Liver (tissue), 9 donors: ENCODE results near the gene ZNF330. TPM values are rescaled to one million over a fixed set of nuclear protein-coding genes. Genes with fewer than 3 reads are reported as not detected.

Experiments
- DNase-seq: peaks from one replicate; pipeline ENCODE4 v3.0.0-alpha.2; 2017; ENCODE audit warnings: low spot score
- H3K27ac ChIP-seq, 2 donors: one replicate each; pipeline ENCODE4 v1.7.0; 2013; ENCODE audit warnings: inconsistent platforms in 2 of 2, low read length in 2 of 2, control low read depth in 1 of 2, low read depth in 1 of 2, mild to moderate bottlenecking in 1 of 2
- H3K27me3 ChIP-seq, 4 donors: one replicate each; pipeline versions ENCODE4 v1.6.1 to v1.7.0; 2013; ENCODE audit warnings: low read length in 3 of 4, inconsistent platforms in 1 of 4, mild to moderate bottlenecking in 1 of 4, moderate library complexity in 1 of 4; ENCODE audit not compliant: control insufficient read depth in 4 of 4, insufficient read depth in 4 of 4
- H3K36me3 ChIP-seq, 4 donors: one replicate each; pipeline versions ENCODE4 v1.6.1 to v1.7.0; 2013; ENCODE audit warnings: low read length in 3 of 4, mild to moderate bottlenecking in 3 of 4, low read depth in 1 of 4, moderate library complexity in 1 of 4; ENCODE audit not compliant: control insufficient read depth in 4 of 4, insufficient read depth in 3 of 4
- H3K4me1 ChIP-seq, 4 donors: one replicate each; pipeline versions ENCODE4 v1.6.1 to v1.7.0; 2013; ENCODE audit warnings: low read length in 3 of 4, mild to moderate bottlenecking in 3 of 4, moderate library complexity in 1 of 4; ENCODE audit not compliant: control insufficient read depth in 4 of 4, insufficient read depth in 4 of 4
- H3K4me3 ChIP-seq, 3 donors: one replicate each; pipeline versions ENCODE4 v1.6.1 to v1.7.0; 2013; ENCODE audit warnings: low read length in 3 of 3, control low read depth in 1 of 3, low read depth in 1 of 3, mild to moderate bottlenecking in 1 of 3
- H3K9ac ChIP-seq, 2 donors: one replicate each; pipeline ENCODE4 v1.7.0; 2013; ENCODE audit warnings: low read length in 2 of 2, mild to moderate bottlenecking in 2 of 2, moderate library complexity in 2 of 2, control low read depth in 1 of 2, low read depth in 1 of 2
- H3K9me3 ChIP-seq, 4 donors: one replicate each; pipeline versions ENCODE4 v1.6.1 to v1.7.0; 2013; ENCODE audit warnings: low read length in 3 of 4; ENCODE audit not compliant: control insufficient read depth in 4 of 4
- EGR1 ChIP-seq, 2 donors: IDR thresholded peaks; 2 replicates each; pipeline ENCODE4 v1.6.1; 2016 to 2018; ENCODE audit warnings: antibody characterized with exemption in 2 of 2, low read depth in 2 of 2
- FOXA1 ChIP-seq: IDR thresholded peaks from 2 replicates; pipeline ENCODE4 v1.6.1; 2016; ENCODE audit warnings: antibody characterized with exemption
- FOXA2 ChIP-seq: IDR thresholded peaks from 2 replicates; pipeline ENCODE4 v1.6.1; 2016; ENCODE audit warnings: antibody characterized with exemption
- HNF4A ChIP-seq, 2 donors: conservative IDR thresholded peaks; 2 replicates each; pipeline ENCODE4 v1.6.1; 2016; ENCODE audit warnings: antibody characterized with exemption in 2 of 2, mild to moderate bottlenecking in 2 of 2
- HNF4G ChIP-seq: IDR thresholded peaks from 2 replicates; pipeline ENCODE4 v1.6.1; 2016; ENCODE audit warnings: antibody characterized with exemption
- JUND ChIP-seq, 2 donors: IDR thresholded peaks; 2 replicates each; pipeline ENCODE4 v1.6.1; 2016; ENCODE audit warnings: antibody characterized with exemption in 2 of 2
- NR2F2 ChIP-seq: IDR thresholded peaks from 2 replicates; pipeline ENCODE4 v1.6.1; 2016; ENCODE audit warnings: antibody characterized with exemption
- RAD21 ChIP-seq, 2 donors: IDR thresholded peaks; 2 replicates each; pipeline ENCODE4 v1.6.1; 2016; ENCODE audit warnings: antibody characterized with exemption in 2 of 2, mild to moderate bottlenecking in 2 of 2
- RXRA ChIP-seq, 2 donors: IDR thresholded peaks; 2 replicates each; pipeline ENCODE4 v1.6.1; 2017 to 2018; ENCODE audit warnings: antibody characterized with exemption in 2 of 2, mild to moderate bottlenecking in 1 of 2
- SP1 ChIP-seq: IDR thresholded peaks from 2 replicates; pipeline ENCODE4 v1.6.1; 2018; ENCODE audit warnings: antibody characterized with exemption, mild to moderate bottlenecking
- TAF1 ChIP-seq: conservative IDR thresholded peaks from 2 replicates; pipeline ENCODE4 v1.6.1; 2016; ENCODE audit warnings: antibody characterized with exemption, mild to moderate bottlenecking
- YY1 ChIP-seq: IDR thresholded peaks from 2 replicates; pipeline ENCODE4 v1.6.1; 2016; ENCODE audit warnings: antibody characterized with exemption, mild to moderate bottlenecking
- WGBS: extraction: QIAGEN DNeasy Blood & Tissue Kit; methylation state at CpG from one replicate; pipeline ENCODE4 v1.1.7; 2013; 5-methylcytosine and 5-hydroxymethylcytosine counted together
- polyA plus RNA-seq, 2 donors: library from polyadenylated mRNA; stranded (reverse) in 1 of 2; unstranded in 1 of 2; fragments of 200-250 nt in 1 of 2; fragments of >200 nt in 1 of 2; fragmentation: Nextera tagmentation in 1 of 2; extraction: Ambion mirVana in 1 of 2; gene quantifications; one replicate each; pipeline versions ENCODE4 v1.2.1 to v1.2.3, GENCODE V29; 2013 to 2015
- total RNA-seq, 2 donors: library from RNA; depleted of rRNA; stranded (reverse); fragments of >200 nt; gene quantifications; one replicate each; pipeline ENCODE4 v1.2.3, GENCODE V29; 2014
- TF ChIP-seq, protein P1 (sequence below): IDR thresholded peaks from 2 replicates; pipeline ENCODE4 v1.6.1; 2016; ENCODE audit warnings: antibody characterized with exemption, mild to moderate bottlenecking
- TF ChIP-seq, protein P2 (sequence below): IDR thresholded peaks from 2 replicates; pipeline ENCODE4 v1.6.1; 2016; ENCODE audit warnings: antibody characterized with exemption
- TF ChIP-seq, protein P3 (sequence below): IDR thresholded peaks from 2 replicates; pipeline ENCODE4 v1.6.1; 2016; ENCODE audit warnings: antibody characterized with exemption
- TF ChIP-seq, protein P4 (sequence below): fragments of 150-350 bp; IDR thresholded peaks from 2 replicates; pipeline ENCODE4 v1.5.1; 2017; ENCODE audit warnings: improper control_type of control experiment, low read depth, low read length; ENCODE audit not compliant: missing input control
- donor health status: healthy.
- donor health status: healthy.
- donor health status: healthy.
- donor health status: healthy.
- donor health status: healthy.

The ZNF330 gene
- total and polyA plus RNA-seq, 4 donors: 11.7 to 23.2 (median 19.0) TPM

DNA sequence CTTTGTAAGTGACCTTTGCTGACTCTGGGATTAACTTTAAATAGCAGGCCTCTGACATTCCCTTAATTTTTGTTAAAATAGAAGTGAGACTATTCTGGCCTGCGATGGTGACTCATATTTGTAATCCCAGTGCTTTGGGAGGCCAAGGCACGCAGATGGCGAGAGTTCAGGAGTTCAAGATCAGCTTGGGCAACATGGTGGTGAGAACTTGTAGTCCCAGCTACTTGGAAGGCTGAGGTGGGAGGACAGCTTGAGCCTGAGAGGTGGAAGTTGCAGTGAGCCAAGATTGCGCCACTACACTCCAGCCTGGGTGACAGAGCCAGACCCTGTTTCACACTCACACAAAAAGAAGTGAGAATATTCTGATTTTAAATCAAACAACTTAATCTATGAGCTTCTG, 27.3 kb downstream of the ZNF330 start:
- Histone ChIP-seq H3K4me3 (no peak overlapping the region), H3K9me3 (no peaks in the 10 kb centered on the region), H3K9ac (no peak overlapping the region), H3K4me1 (no peaks in the 10 kb centered on the region), H3K36me3 (no peaks in the 10 kb centered on the region), H3K27me3 (no peaks in the 10 kb centered on the region), H3K27ac (no peak overlapping the region)
- TF ChIP-seq YY1 (no peak), NR2F2 (peak; percentile 35), RXRA (IDR thresholded peaks at IDR 0.05) (peak in 1 of 2 donors; percentile 26), RAD21 (IDR thresholded peaks at IDR 0.05) (no peak)
- no peak for DNase-seq
- WGBS: 79% methylated on average over 4 of the region's 4 CpGs

DNA sequence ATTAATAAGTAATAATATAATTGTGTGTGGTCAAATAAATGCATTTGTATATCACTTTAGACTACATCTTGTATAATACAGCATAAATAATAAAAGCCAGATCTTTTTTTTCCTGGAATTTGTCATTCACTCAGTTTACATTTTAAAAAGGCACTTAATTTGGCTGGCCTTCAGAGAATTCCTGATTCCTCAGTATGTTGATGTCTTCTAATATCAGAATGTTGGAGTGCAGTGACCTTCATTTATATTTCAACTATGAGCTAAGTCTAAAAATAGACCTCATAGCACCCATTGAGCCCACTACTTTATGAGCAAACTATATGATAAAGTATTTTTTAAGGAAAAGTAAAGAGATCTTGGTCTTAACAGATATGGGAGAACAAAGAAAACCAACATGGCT, 27.8 kb downstream of the ZNF330 start:
- Histone ChIP-seq H3K36me3 (no peaks in the 10 kb centered on the region), H3K4me3 (no peak overlapping the region), H3K4me1 (no peaks in the 10 kb centered on the region), H3K27me3 (no peaks in the 10 kb centered on the region), H3K9me3 (no peaks in the 10 kb centered on the region), H3K27ac (no peak overlapping the region), H3K9ac (no peak overlapping the region)
- no peak for DNase-seq
- TF ChIP-seq, protein P1, sequence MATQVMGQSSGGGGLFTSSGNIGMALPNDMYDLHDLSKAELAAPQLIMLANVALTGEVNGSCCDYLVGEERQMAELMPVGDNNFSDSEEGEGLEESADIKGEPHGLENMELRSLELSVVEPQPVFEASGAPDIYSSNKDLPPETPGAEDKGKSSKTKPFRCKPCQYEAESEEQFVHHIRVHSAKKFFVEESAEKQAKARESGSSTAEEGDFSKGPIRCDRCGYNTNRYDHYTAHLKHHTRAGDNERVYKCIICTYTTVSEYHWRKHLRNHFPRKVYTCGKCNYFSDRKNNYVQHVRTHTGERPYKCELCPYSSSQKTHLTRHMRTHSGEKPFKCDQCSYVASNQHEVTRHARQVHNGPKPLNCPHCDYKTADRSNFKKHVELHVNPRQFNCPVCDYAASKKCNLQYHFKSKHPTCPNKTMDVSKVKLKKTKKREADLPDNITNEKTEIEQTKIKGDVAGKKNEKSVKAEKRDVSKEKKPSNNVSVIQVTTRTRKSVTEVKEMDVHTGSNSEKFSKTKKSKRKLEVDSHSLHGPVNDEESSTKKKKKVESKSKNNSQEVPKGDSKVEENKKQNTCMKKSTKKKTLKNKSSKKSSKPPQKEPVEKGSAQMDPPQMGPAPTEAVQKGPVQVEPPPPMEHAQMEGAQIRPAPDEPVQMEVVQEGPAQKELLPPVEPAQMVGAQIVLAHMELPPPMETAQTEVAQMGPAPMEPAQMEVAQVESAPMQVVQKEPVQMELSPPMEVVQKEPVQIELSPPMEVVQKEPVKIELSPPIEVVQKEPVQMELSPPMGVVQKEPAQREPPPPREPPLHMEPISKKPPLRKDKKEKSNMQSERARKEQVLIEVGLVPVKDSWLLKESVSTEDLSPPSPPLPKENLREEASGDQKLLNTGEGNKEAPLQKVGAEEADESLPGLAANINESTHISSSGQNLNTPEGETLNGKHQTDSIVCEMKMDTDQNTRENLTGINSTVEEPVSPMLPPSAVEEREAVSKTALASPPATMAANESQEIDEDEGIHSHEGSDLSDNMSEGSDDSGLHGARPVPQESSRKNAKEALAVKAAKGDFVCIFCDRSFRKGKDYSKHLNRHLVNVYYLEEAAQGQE: no peak
- no peak for TF ChIP-seq NR2F2
- TF ChIP-seq SP1: no peak
- TF ChIP-seq YY1: no peak
- TF ChIP-seq FOXA2: no peak
- TF ChIP-seq FOXA1: no peak
- TF ChIP-seq HNF4A (conservative IDR thresholded peaks at IDR 0.05): no peak
- TF ChIP-seq RAD21 (IDR thresholded peaks at IDR 0.05): no peak
- TF ChIP-seq EGR1 (IDR thresholded peaks at IDR 0.05; ENCODE audit: low read depth in 2 of 2): no peak
- no peak for TF ChIP-seq RXRA (IDR thresholded peaks at IDR 0.05)
- TF ChIP-seq HNF4G: no peak
- no peak for TF ChIP-seq TAF1
- no peak for TF ChIP-seq JUND (IDR thresholded peaks at IDR 0.05)
- TF ChIP-seq, protein P2, sequence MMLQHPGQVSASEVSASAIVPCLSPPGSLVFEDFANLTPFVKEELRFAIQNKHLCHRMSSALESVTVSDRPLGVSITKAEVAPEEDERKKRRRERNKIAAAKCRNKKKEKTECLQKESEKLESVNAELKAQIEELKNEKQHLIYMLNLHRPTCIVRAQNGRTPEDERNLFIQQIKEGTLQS: no peak
- TF ChIP-seq, protein P3, sequence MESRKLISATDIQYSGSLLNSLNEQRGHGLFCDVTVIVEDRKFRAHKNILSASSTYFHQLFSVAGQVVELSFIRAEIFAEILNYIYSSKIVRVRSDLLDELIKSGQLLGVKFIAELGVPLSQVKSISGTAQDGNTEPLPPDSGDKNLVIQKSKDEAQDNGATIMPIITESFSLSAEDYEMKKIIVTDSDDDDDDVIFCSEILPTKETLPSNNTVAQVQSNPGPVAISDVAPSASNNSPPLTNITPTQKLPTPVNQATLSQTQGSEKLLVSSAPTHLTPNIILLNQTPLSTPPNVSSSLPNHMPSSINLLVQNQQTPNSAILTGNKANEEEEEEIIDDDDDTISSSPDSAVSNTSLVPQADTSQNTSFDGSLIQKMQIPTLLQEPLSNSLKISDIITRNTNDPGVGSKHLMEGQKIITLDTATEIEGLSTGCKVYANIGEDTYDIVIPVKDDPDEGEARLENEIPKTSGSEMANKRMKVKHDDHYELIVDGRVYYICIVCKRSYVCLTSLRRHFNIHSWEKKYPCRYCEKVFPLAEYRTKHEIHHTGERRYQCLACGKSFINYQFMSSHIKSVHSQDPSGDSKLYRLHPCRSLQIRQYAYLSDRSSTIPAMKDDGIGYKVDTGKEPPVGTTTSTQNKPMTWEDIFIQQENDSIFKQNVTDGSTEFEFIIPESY: no peak
- TF ChIP-seq, protein P4, sequence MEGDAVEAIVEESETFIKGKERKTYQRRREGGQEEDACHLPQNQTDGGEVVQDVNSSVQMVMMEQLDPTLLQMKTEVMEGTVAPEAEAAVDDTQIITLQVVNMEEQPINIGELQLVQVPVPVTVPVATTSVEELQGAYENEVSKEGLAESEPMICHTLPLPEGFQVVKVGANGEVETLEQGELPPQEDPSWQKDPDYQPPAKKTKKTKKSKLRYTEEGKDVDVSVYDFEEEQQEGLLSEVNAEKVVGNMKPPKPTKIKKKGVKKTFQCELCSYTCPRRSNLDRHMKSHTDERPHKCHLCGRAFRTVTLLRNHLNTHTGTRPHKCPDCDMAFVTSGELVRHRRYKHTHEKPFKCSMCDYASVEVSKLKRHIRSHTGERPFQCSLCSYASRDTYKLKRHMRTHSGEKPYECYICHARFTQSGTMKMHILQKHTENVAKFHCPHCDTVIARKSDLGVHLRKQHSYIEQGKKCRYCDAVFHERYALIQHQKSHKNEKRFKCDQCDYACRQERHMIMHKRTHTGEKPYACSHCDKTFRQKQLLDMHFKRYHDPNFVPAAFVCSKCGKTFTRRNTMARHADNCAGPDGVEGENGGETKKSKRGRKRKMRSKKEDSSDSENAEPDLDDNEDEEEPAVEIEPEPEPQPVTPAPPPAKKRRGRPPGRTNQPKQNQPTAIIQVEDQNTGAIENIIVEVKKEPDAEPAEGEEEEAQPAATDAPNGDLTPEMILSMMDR: no peak
